Loucy (cell line): Measurements from ENCODE around the gene CRHR2.

ENCODE experiments used
- EZH2phosphoT487 ChIP-seq: fragments of 200-600 bp; IDR thresholded peaks from 2 replicates; pipeline ENCODE4 v1.6.1; 2018; ENCODE audit warnings: antibody characterized with exemption, mild to moderate bottlenecking, moderate library complexity, borderline replicate concordance
- TF ChIP-seq, protein P1 (sequence below): fragments of 200-600 bp; sonication (generic); conservative IDR thresholded peaks from 2 replicates; pipeline ENCODE4 v1.5.1; 2014; ENCODE audit warnings: mild to moderate bottlenecking, antibody characterized with exemption, low read length

DNA sequence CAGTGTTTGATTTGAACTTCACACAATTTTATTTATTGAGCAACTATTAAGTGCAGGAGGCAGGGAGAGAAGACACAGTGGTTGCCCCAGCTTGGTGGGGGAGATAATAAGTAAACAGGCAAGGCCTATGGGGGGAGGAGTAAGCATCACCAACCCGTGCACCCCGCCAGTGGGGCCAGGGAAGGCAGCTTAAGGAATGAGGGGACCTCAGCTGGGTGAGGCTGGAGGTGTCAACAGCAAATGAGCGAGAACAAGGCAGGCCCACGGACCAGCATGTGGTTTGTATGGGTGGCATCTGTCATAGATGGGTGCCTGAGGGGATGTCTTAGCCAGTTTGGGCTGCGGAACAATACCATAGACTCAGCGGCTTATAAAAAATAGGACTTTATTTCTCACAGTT lies 24.1 kb upstream of the CRHR2 start:
- TF ChIP-seq, protein P1, sequence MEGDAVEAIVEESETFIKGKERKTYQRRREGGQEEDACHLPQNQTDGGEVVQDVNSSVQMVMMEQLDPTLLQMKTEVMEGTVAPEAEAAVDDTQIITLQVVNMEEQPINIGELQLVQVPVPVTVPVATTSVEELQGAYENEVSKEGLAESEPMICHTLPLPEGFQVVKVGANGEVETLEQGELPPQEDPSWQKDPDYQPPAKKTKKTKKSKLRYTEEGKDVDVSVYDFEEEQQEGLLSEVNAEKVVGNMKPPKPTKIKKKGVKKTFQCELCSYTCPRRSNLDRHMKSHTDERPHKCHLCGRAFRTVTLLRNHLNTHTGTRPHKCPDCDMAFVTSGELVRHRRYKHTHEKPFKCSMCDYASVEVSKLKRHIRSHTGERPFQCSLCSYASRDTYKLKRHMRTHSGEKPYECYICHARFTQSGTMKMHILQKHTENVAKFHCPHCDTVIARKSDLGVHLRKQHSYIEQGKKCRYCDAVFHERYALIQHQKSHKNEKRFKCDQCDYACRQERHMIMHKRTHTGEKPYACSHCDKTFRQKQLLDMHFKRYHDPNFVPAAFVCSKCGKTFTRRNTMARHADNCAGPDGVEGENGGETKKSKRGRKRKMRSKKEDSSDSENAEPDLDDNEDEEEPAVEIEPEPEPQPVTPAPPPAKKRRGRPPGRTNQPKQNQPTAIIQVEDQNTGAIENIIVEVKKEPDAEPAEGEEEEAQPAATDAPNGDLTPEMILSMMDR = no peak
- TF ChIP-seq EZH2phosphoT487 = no peak
